ENCODE results near the gene ATF4. TPM values are rescaled to one million over a fixed set of nuclear protein-coding genes. Genes with fewer than 3 reads are reported as not detected.

Gene ATF4
- total and polyA plus RNA-seq, 2 donors (not counting 3 experiments of a cell fraction or from before 2014, with no cell fraction given) = 312 to 668 TPM

GRCh38 chr22:39475902-39476301, 44.5 kb upstream of the ATF4 start:
- Histone ChIP-seq H3K4me3 (replicated peaks in 1 of 3; ENCODE audit: insufficient read depth in 1 of 3, low read depth in 1 of 3, low read length in 3 of 3) (no peak overlapping the region), H4K20me1 (replicated peaks; ENCODE audit: control insufficient read depth, extremely low read depth, insufficient read depth, low read length) (no peaks in the 10 kb centered on the region), H3K9me3 (replicated peaks; ENCODE audit: control insufficient read depth, insufficient read depth, low read length) (no peaks in the 10 kb centered on the region), H3K4me1 (ENCODE audit: control insufficient read depth, extremely low read depth, insufficient read depth, low read length) (peaks cover 3% of the 10 kb centered on the region), H3K27ac (ENCODE audit: insufficient read depth, low read depth, low read length) (no peak overlapping the region), H3K9ac (replicated peaks; ENCODE audit: extremely low read depth, insufficient read depth, low read length) (no peak overlapping the region), H3K9me1 (replicated peaks; ENCODE audit: control insufficient read depth, extremely low read depth, insufficient read depth, low read length) (no peaks in the 10 kb centered on the region), H3K36me3 (ENCODE audit: control insufficient read depth in 2 of 2, extremely low read depth in 1 of 2, insufficient read depth in 2 of 2, low read length in 2 of 2) (no peaks in the 10 kb centered on the region), H2AFZ (ENCODE audit: low read depth, low read length) (no peak overlapping the region), H3K79me2 (ENCODE audit: control insufficient read depth, insufficient read depth, low read length) (no peaks in the 10 kb centered on the region), H3K27me3 (ENCODE audit: control insufficient read depth in 2 of 2, insufficient read depth in 2 of 2, low read length in 2 of 2) (no peaks in the 10 kb centered on the region), H3K4me2 (ENCODE audit: insufficient read depth, low read length) (no peak overlapping the region)
- DNase-seq (ENCODE audit: low read depth, low spot score) (no peak), FAIRE-seq (no peak)
- ChIA-PET CTCF (interaction anchor here (0.8 to 1.0 kb wide), 3 partner anchors 9 to 39 kb away, joined by 3 read pairs; no protein-coding TSS in a partner anchor), POLR2A (no interaction called here)
- intact Hi-C loops (cut with micrococcal nuclease) = no loop called here
- BruUV-seq (replicated peaks) = no TSS peak
- dilution Hi-C loops (cut with MboI; ENCODE audit: extremely low pct_ligation_motif_present, low sequenced_read_pairs) = no loop called here
- no peak for TF ChIP-seq EZH2 (IDR thresholded peaks at IDR 0.05; ENCODE audit: borderline replicate concordance, low read depth, low read length, severe bottlenecking)
- TF ChIP-seq MAX (IDR thresholded peaks at IDR 0.05; ENCODE audit: insufficient read depth, insufficient read length) = no peak
- no peak for TF ChIP-seq MYC (IDR thresholded peaks at IDR 0.05; ENCODE audit: low read depth, low read length)
- TF ChIP-seq JUN (IDR thresholded peaks at IDR 0.05; ENCODE audit: borderline replicate concordance, insufficient read depth, insufficient read length, low read depth) = no peak
- TF ChIP-seq POLR2AphosphoS5 (IDR thresholded peaks at IDR 0.05; ENCODE audit: insufficient read depth, low read depth, low read length) = no peak
- TF ChIP-seq CTCF (IDR thresholded peaks at IDR 0.05; ENCODE audit: extremely low read depth in 1 of 2, insufficient read depth in 1 of 2, low read depth in 1 of 2, low read length in 2 of 2) = no peak
- no peak for TF ChIP-seq POLR2A (IDR thresholded peaks at IDR 0.05; ENCODE audit: low read depth, low read length)
- no peak for TF ChIP-seq GATA2 (IDR thresholded peaks at IDR 0.05; ENCODE audit: insufficient read depth, insufficient read length, low read depth, low read length)
- TF ChIP-seq FOS (IDR thresholded peaks at IDR 0.05; ENCODE audit: borderline replicate concordance, insufficient read depth, low read length) = no peak
